Stimulated activated CD8-positive, alpha-beta memory T cell treated with anti-CD3 and anti-CD28 coated beads, Interleukin-15, amount 100 ng/mL, for 48 hours (primary cell): ENCODE data around the gene ZBTB2.
"Not testable (repeated sequence)": the region's sequence is repeated elsewhere in the genome, so short reads cannot be mapped to it uniquely, and the experiment has no call there.

ENCODE experiments used
- DNase-seq, 2 donors: peaks; one replicate each; pipeline ENCODE4 v3.0.0-alpha.2; 2020; ENCODE audit warnings: low read depth in 2 of 2

ZBTB2 gene

DNA sequence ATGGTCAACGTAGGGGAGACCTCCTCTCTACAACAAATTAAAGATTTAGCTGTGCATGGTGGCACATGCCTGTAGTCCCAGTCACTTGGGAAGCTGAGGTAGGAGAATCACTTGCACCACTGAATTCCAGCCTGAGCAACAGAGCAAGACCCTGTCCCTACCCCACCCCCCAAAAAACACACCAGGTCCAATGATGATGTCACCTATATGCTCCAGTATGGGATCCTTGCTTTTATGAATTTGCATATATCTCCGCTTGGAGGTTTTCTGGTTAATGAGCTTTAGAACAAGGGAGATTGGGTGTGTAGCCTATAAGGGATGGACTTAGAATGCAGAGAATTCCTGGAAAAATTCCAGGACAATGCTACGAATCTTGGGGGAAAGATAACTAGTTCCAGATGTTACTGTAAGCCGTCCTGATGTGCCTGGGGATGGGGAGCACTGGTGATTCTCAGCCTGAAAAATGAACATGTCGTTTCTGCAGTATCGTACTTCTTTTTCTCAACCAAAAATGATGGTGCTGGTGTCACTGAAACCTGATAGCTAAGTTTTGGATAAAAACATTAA, 61.1 kb downstream of the ZBTB2 start:
- no peak for DNase-seq

- no peak for DNase-seq
These were observed 64.3 kb downstream of the ZBTB2 start for GRCh38 chr6:151327101-151327500.

GRCh38 chr6:151326116-151326825, 65.1 kb downstream of the ZBTB2 start:
- no peak for DNase-seq

GRCh38 chr6:151325075-151326050, 66.0 kb downstream of the ZBTB2 start:
- DNase-seq, result no peak

DNA sequence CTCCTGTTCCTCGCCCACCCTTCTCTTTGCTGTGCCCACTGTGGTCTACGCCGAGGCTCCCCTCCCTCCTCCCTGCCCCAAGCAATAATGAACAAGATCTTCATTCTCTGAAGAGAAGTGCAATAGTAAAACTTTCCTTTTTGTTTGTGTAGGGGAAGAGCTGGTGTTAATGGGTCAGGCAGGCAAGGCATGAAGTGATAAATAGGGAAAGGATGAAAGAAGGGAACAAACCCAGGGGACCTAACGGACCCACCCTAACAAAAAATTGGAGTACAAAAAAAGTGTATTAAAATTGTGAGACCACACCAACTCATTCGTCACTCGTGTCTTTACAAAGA, 66.9 kb downstream of the ZBTB2 start:
- no peak for DNase-seq

- peak; percentile 37 to 43 for DNase-seq
These were observed 67.4 kb downstream of the ZBTB2 start for GRCh38 chr6:151323791-151324487.

GRCh38 chr6:151322570-151322969, 68.8 kb downstream of the ZBTB2 start:
- DNase-seq, result no peak

GRCh38 chr6:151321438-151321837, 69.9 kb downstream of the ZBTB2 start:
- DNase-seq, result no peak

GRCh38 chr6:151320140-151320539, 71.2 kb downstream of the ZBTB2 start:
- DNase-seq, result no peak

DNA sequence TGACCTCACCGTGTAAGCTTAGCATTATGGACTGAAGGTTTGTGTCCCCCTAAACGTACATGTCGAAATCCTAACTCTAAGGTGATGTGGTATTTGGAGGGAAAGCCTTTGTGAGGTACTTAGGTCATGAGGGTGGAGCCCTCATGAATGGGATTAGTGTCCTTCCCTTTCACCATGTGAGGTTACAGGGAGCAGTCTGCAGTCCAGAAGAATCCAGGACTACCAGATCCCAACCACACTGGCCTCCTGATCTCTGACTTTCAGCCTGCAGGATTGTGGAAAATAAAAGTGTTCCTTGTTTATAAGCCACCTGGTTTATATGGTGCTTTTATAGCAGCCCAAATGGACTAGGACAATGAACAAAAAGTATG, 73.4 kb downstream of the ZBTB2 start:
- no peak for DNase-seq

GRCh38 chr6:151317103-151317994, 74.0 kb downstream of the ZBTB2 start:
- no peak for DNase-seq

- DNase-seq, result not testable (repeated sequence)
These were observed 75.7 kb downstream of the ZBTB2 start for GRCh38 chr6:151315661-151316060.
